Fibroblast of skin of back (primary cell): ENCODE data around the gene RASSF3.

ENCODE experiments used
- DNase-seq: peaks from one replicate; pipeline ENCODE4 v3.0.0-alpha.2; 2013

RASSF3 gene

DNA sequence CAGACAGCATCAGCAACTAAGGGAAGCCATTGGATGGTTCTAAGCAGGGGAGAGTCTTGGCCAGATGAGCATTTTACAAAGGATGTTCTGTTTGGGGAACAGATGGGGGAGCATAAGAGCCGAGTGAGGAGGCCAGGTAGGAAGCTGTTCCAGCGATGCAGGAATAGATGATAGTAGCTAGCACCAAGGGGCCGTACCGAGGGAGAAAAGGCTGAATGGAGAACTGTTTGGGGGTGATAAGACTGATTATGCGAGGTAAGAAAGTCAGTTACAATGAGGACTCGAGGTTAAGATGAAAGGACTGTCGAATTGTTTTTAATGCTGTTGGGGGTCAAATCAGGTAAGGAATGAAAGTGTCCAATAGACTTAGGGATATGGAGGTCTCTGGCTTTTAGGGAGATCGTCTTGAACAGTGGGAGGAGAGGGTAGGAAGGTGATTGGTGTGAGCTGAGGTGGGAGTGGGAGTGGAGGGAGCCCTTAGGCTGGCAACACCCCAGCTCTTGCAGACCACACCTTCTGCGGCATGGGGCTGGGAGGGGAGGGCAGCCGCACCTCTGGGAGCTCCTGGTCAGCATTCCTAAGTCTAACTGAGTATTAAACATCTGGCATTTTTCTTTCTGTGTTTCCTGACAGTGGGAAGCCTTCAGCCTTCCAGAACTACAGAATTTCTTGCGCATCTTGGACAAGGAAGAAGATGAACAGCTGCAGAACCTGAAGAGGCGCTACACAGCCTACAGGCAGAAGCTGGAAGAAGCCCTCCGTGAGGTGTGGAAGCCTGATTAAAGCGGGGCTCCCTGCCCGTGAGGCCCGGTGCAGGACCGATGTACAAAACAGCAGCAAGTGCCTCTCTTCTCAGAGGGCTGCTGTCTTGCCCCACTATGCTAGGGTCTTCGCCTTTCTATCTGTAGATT is 84.1 kb downstream of the RASSF3 start:
- no peak for DNase-seq

DNA sequence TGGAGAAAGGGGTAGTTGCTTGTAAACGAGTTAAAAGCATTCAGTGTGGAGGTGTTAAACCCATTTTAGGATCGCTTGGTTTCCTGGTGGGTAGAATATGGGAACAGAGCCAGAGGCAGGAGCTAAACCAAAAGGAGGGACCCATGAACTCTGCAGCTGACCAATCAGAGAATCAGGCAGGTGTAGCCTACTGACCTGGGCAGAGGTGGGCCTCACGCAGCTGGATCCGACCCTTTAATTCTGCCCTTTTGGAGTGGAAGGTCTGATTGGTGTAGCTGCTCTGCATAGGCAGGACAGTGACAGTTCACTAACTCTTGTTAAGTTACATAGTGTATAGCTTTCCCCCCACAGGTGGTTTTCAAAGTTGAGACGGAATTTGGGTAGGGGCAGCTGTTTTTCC is 85.3 kb downstream of the RASSF3 start:
- no peak for DNase-seq

DNA sequence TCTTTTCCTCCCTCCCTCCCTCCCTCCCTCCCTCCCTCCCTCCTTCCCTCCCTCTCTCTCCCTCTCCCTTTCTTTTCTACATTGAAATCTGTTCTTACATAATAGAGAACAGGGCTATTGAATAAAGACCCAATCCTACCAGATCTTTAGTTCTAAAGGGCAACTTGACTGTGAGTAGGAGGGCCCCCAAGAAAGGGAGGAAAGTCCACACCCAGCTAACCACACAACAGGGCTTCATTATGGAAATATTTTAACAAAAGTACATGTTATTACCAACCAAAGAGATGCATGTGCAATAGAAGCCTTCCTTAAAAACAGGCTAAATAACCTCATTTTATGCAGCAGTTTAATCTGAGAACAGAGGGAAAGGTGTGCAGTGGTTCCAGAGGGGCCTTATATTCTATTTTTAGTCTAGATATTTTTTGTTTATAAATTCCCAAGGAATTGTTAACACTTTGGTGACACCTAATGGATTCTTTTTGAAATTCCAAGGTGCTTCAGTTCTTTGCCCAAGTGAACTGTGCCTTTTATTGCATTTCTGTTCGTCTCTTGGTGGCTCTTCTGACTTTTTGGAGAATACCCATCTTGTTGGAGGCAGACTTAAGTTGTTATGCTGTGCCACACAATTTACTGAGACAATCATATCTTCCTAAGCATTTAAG is 85.9 kb downstream of the RASSF3 start:
- DNase-seq = peak; percentile 27

DNA sequence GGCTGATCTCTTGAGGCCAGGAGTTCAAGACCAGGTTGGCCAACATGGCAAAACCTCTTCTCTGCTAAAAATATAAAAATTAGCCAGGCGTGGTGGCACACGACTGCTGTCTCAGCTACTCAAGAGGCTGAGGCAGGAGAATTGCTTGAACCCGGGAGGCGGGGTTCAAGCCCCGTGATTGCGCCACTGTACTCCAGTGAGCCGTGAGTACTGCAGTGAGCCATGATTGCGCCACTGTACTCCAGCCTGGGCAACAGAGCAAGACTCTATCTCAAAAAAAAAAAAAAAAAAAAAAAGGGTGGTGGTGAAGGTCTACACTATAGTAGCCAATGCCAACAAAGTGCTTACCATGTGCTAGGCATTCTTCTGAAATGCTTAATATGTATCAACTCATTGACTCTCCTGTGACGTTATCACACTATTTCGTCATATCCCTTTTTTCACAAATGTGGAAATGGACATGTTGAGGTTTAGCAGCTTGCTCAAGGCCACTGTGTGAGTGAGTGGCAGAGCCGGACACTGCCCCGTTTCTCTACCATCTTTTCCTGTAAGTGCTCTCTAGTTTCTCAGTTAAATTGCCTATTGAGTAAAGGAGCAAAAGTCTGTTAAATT is 89.3 kb downstream of the RASSF3 start:
- no peak for DNase-seq

DNA sequence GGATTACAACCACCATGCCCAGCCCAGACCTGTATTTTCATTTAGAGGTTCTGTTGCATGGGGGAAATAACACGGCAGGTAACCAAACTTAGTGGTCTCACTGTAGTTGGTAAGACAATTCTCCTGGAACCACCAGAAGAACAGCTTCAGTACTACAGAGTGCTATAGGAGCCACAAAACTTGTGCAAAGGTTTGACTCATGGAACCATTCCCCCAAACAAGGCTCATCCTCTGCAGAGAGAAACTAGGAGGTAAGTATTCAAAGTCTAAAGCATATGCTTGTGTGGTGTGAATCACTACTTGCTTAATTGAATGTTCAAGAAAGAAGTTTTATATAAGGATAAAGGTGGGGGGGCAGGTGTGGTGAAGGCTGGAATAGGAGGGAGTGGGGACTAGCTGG is 90.2 kb downstream of the RASSF3 start:
- DNase-seq = no peak

DNA sequence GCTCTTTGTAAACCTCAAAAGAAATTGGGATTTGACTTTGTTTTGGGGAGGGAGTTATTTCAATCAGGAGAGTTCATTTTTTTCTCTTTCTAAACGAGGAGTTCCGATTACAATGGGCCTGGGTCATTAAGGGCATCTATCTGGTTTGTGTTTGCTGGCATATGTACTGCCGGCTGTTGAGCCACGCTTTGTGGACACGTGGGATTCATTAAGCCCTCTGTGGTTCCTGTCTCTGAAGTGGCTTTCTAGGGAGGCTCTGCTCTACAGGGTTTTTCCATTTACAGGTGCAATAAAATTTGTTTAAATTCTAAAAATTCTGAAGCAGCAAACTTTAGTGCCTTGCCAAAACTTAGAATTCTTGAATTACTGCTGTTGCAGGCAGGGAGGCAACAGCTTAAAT is 91.0 kb downstream of the RASSF3 start:
- DNase-seq = no peak

DNA sequence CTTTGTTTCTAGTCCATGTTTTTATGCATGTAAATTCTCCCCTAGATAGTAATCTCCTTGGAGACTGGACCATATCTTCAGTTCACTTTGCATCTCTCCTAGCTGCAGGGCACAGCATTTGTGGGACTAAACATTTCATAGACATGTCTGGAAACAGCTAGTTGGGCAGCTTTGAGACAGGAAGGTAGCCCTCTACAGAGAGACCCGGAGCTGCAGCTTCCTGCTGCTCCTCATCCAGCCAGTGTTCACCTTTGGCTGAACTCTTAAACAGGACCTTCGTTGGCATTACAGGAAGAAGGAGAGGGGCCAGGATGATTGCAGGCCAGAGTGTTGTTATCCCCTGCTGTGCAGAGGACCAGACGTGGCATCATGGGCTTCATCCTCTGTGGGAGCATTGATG is 96.0 kb downstream of the RASSF3 start:
- no peak for DNase-seq

DNA sequence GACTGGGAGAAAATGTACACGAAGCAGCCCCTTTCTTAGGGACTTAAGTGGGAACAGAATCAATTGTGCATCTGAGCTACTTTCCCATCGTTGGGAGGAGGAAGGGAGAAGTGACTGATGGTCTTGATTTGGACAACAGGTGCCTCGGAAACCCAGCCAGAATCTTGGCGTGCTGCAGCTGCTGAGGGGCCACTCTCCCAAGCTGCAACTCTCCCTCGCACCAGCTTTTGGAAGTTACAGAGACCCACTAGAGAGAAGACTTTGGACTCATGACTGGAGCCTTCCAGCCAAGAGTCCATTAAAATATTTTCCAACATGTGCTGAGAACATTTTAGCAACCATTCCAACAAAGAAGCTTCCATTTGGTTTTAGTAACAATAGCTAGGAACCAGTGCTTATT is 96.6 kb downstream of the RASSF3 start:
- no peak for DNase-seq

DNA sequence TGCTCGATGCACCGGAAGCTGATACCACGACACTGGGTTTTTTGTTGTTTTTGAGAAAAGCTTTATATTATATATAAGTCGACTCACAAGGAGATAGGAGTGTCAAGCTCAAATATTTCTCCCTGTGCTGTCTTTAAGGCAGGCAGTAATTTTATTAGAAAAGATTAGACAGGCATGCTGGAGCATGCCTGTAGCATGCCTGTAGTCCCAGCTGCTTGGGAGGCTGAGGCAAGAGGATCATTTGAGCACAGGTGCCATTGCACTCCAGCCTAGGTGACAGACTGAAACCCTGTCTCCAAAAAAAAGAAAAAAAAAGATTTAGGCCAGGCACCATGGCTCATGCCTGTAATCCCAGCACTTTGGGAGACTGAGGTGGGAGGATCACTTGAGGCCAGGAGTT is 97.1 kb downstream of the RASSF3 start:
- DNase-seq = no peak

DNA sequence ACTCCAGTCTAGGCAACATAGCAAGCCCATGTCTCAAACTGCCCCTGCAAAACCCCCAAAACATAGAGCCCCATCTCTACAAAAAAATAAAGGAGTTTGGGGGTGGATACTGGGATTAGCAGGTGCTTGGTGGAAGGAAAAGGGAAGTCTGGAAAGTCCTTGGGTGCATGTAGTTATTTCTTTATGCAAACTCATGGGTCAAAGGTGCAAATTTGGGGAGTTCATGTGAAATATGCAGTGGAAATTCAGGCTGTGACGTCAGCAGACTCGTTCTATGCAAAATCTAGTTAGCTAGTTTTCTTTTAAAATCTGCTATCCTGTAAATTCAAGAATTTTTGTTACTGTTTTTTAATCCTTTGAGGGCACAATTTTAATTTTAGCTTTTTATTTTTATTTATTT is 97.6 kb downstream of the RASSF3 start:
- DNase-seq = no peak

DNA sequence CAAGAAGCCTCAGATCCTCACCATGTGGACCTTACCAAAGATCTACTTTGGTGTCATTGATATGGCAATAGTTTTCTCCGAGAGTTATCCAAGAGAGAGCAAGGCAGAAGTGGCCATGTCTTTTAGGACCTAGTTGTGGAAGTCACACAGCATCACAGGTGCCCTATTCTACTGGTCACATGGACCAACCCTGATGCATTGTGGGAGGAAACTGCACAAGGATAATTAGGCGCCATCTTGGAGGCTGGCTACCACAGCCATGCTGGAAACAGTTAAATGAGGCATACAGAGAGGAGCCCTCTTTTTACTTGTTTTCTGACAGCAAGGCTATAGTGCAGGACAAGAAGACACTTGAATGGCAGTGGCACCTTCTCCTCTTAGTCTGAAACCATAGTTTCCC is 99.1 kb downstream of the RASSF3 start:
- DNase-seq = no peak

DNA sequence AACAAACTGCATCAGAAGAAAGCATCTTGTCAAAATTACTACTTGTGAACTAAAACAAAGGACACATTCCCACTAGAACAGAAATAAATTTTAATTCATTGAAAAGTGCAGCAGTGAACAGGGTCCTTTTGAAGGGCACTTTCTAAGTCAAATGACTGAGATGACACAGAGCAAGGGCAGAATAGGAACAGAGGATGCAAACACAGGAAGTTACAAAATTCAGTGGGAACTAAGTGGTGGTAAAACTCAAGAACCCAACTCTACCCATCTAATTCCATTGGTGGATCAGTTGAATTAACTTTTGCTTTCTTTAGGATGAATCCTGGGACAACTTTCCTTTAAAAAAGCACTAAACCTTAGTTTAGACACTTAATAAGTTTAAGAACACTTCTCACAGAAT is 103.1 kb downstream of the RASSF3 start:
- no peak for DNase-seq

DNA sequence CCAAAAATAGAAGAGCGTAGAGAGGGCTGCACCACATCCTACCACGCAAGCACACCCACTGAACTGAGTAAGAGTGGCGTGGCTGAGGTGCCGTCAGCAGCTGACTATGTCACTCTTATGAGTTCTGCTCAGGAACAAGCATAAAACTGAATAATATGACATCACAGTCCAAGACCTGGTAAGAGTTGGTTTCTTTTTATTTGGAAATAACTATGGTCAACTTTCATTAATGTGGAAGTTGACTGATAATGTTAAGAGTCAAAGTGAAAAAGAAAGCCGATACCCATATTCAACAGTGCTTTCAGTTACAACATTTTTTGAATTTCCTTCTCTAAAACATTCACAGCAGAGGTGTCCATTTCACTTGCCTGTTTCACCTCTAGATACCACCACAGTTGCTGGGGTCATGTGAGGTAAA is 104.3 kb downstream of the RASSF3 start:
- no peak for DNase-seq

DNA sequence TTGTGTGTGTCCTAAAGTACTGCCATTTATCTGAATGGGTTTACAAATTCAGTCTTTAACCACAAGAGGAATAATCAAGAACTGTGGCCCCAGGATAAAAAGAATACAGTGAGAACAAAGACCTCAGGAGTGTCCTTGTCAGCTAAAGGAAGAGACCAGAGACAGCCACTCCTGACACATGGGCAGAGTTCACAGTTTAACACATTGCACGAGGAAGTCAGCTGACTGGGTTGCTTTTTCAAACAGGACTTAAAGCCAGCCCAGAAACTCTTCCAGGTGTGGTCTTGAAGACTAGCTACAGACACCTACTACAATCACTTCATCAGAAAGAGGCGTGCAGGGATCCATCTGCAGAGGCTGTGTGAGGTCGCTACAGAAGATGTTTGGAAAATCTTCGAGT is 106.1 kb downstream of the RASSF3 start:
- no peak for DNase-seq

DNA sequence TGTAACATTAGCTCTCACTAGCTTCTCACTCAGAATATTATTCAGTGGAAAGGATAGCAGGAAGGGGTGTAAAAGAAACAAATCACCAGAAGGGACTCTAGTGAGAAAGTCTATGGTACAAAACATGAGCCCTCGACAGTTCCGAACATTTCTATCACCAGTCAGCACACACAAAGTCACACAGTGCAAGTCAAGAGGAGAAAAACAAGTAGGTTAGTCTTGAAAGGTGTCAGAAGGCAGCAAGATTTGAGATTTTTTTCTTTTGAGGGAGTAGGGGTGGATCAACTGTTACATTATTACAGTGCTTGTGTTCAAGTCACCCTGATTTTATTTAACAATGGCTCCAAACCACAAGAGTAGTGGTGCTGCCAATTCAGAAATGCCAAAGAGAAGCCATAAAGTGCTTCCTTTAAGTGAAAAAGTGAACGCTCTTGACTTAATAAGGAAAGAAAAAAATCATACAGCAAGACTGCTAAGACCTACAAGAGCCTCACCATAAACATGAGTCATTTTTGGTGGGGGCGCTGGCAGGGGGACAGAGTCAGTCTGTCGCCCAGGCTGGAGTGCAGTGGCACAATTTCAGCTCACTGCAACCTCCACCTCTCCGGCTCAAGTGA is 106.7 kb downstream of the RASSF3 start:
- DNase-seq = peak; percentile 12

DNA sequence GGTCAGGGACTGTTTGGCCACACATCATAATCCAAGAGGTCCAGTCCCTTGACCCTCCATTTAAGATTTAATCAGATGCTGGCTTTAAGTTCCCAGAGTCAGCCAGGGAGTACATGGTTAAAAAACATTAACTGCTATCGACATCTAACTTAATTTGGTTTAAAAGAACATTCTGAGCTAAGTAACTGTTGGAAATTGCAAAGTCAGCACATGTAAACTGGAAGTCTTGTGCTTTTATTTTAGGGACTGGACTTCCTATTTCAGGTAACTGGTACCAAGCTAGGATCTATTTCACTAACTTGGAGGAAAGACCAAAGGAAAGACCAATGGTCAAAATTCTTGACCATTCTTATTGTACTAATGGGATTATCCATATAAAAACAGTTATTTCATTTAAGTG is 108.4 kb downstream of the RASSF3 start:
- no peak for DNase-seq

DNA sequence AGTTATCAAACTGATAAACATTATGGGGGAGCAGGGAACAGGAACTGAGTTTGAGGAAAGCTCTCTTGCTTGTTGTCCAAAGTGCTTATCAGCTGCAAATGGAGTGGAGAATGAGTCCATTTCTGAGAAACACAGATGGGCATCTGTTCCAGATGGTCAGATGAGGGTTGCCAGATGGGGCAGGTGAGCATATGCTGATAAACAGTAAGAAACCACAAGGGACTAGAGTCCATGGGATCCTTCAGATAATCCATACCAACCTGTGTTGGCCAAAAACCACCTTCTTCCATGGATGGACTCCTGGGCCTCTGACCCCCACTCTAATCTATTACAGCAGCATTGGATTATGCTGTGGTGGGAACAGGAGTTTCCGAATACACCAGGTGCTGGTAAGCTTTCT is 110.6 kb downstream of the RASSF3 start:
- DNase-seq = no peak

DNA sequence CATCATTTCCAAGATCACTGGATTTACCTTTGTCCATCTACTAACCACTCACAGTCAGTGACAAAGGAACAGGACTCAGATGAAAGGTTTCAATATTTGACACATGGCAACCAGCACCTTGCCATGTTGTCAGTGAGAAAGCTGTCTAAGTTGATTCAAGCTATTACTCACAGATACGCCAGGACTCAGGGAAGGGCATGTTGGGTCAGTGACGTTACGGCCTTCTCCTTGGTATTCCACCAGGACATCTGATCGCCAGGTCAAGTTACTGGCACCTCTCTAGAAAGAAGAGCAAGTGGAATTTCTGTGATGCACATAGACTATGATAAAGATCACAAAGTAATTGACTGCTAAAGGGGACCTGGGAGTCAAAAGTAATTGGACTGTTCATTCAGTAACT is 112.5 kb downstream of the RASSF3 start:
- DNase-seq = no peak

DNA sequence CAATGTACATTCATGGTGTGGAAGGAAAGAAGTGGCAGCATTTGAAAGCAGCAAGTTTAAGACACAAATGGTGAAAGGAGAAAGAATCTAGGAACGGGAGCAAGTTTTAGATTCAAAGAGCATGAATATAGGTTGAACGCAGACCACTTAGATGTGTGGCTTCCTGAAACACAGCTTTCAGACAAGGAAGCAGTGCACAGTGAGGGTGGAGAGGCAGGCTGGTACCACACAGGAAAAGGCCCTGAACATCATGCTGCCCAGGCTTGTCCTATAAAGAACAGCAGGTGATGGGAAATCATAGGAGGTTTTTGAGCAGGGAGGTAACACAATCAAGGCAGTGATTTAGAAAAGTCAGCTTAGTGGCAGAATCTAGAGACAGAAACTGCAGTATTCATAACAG is 113.3 kb downstream of the RASSF3 start:
- DNase-seq = no peak

DNA sequence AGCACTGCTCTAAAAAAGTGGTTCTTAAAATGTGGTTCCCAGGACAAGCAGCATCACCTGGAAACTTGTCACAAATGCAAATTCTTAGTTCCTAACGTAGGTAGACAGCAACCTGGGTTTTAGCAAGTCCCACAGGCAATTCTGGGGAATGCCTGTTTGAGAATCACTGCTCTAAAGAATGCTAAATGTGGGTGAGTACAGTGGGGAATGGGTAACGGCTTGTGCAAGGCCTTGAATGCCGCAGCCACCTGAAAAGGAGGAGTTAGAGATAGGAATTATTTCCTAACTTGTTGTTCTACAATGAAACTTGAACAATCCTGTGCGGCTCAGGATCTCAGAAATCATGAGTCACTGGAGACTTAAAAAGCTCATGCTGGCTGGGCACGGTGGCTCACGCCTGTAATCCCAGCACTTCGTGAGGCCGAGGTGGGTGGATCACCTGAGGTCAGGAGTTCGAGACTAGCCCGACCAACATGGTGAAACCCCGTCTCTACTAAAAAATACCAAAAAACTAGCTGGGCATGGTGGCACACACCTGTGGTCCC is 114.0 kb downstream of the RASSF3 start:
- DNase-seq = no peak

DNA sequence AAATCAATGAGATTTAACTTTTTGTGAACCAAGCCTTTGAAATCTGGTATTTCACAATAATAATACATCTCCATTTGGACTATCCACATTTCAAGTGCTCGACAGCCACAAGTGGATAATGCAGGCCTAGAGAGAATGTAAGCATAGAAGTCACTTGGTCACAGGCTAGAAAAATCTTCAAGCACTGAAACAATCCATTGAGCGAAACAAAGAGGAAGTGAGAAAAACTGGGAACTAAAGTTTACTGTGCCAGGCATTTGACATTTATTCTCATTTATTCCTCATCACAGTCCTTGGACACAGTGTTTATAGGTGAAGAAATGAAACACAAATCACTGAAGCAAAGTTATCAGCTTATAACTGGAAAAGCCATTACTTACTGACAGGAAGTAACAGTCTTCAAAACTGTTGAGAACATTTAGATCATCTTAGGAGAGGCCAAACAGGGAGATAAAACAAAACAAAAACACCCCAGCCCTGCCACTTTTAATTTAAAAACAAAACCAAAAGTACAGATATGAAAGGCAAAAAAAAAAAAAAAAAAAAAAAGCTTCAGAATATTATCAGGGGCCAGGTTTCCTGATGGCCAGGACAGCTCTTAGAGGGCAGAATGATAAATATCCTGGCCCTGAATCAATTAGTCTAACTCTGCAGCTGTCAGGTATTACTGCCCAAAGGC is 119.8 kb downstream of the RASSF3 start:
- DNase-seq = no peak

DNA sequence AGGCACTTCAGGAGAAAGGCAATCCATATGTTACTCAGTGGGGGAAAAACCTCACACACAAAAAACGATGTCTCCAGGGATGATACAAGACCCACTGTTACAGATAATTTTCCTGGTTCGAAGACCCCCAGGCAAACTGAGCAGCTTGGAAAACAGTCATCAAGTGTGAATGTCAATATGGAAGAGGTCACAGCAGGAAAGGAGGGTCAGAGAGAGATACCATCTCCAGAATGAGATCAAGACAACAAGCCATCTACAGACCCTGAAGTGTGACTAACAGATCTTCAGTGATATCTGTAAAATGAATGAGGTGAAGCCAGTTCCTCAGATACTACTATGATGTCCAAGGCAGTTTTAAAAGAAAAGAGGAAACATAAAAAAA is 120.3 kb downstream of the RASSF3 start:
- DNase-seq = no peak

DNA sequence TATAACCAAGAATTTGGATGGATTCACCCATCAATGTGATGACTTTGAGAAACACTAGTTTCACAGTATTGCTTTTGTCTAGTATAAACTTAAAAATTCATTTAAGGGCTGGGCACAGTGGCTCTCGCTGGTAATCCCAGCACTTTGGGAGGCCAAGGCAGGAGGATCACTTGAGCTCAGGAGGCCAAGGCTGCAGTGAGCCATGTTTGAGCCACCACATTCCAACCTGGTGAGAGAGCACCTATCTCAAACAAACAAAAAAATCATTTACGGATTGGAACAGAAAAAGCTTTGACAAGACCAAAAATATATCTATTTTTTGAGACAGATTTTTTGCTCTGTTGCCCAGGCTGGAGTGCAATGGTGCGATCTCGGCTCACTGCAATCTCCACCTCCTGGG is 121.4 kb downstream of the RASSF3 start:
- no peak for DNase-seq
